Breast epithelium (tissue), 4 donors: ENCODE data around the gene NRROS. TPM values are rescaled to one million over a fixed set of nuclear protein-coding genes. Genes with fewer than 3 reads are reported as not detected.

Source experiments
- DNase-seq, 2 donors: peaks; one replicate each; pipeline ENCODE4 v3.0.0-alpha.2; 2019; ENCODE audit warnings: low spot score in 2 of 2
- H3K27ac ChIP-seq, 2 donors: fragments of 200-600 bp; sonication (generic) in 1 of 2; one replicate each; pipeline ENCODE4 v1.5.1; 2016 to 2019; ENCODE audit warnings: mild to moderate bottlenecking in 1 of 2
- H3K27me3 ChIP-seq, 2 donors: fragments of 200-600 bp; sonication (generic) in 1 of 2; one replicate each; pipeline versions ENCODE4 v1.5.1 to v1.6.0; 2017 to 2019; ENCODE audit warnings: control low read depth in 1 of 2, mild to moderate bottlenecking in 1 of 2
- H3K36me3 ChIP-seq: fragments of 200-600 bp; one replicate; pipeline ENCODE4 v1.5.1; 2019
- H3K4me1 ChIP-seq, 2 donors: fragments of 200-600 bp; sonication (generic); one replicate each; pipeline ENCODE4 v1.5.1; 2016 to 2019; ENCODE audit warnings: control low read depth in 1 of 2
- H3K4me3 ChIP-seq, 3 donors: fragments of 200-600 bp; sonication (generic); 1 replicate in 2 of 3; 2 replicates in 1 of 3; pipeline ENCODE4 v1.5.1; 2016 to 2019; ENCODE audit warnings: mild to moderate bottlenecking in 3 of 3, moderate library complexity in 2 of 3
- H3K9me3 ChIP-seq, 2 donors: fragments of 200-600 bp; sonication (generic) in 1 of 2; one replicate each; pipeline ENCODE4 v1.5.1; 2016 to 2019; ENCODE audit warnings: control low read depth in 1 of 2
- CTCF ChIP-seq, 3 donors: fragments of 450-650 bp; IDR thresholded peaks; one replicate each; pipeline ENCODE4 v1.5.1; 2016 to 2017; ENCODE audit warnings: antibody characterized with exemption in 3 of 3, mild to moderate bottlenecking in 3 of 3, moderate library complexity in 3 of 3
- POLR2A ChIP-seq: fragments of 450-650 bp; IDR thresholded peaks from one replicate; pipeline ENCODE4 v1.6.1; 2016; ENCODE audit warnings: antibody characterized with exemption, mild to moderate bottlenecking, moderate library complexity
- POLR2AphosphoS5 ChIP-seq, 3 donors: sonication (generic); formaldehyde crosslinking; IDR thresholded peaks; one replicate each; pipeline ENCODE4 v1.6.1; 2017; ENCODE audit warnings: antibody characterized with exemption in 3 of 3
- intact Hi-C: fragments of 100-400 bp; cut with DNase I; formaldehyde crosslinking; loops from one replicate; pipeline ENCODE4 v1.15.1; 2023; ENCODE audit warnings: low total_unique reads
- total RNA-seq, 3 donors: library from RNA; depleted of rRNA; stranded (reverse); fragments of >200 nt; gene quantifications; one replicate each; pipeline ENCODE4 v1.1.0, GENCODE V29; 2016

Gene NRROS
- total RNA-seq, 3 donors from 2014 or later = 3.2 to 13.9 (median 4.3) TPM

GRCh38 chr3:196688349-196688748 is 48.9 kb downstream of the NRROS start:
- Histone ChIP-seq H3K27me3 (no peaks in the 10 kb centered on the region), H3K36me3 (no peaks in the 10 kb centered on the region), H3K4me1 (no peaks in the 10 kb centered on the region), H3K9me3 (no peaks in the 10 kb centered on the region), H3K27ac (peak overlapping the region in 1 of 2 donors; percentile 20), H3K4me3 (no peak overlapping the region)
- TF ChIP-seq POLR2AphosphoS5 (IDR thresholded peaks at IDR 0.05) (peak in 1 of 3 donors; percentile 47), CTCF (IDR thresholded peaks at IDR 0.05) (no peak), POLR2A (no peak)
- intact Hi-C loops = no loop called here
- DNase-seq = peak in 1 of 2 donors; percentile 25

GRCh38 chr3:196689941-196690660 is 50.6 kb downstream of the NRROS start:
- Histone ChIP-seq H3K27ac (no peak overlapping the region), H3K9me3 (no peaks in the 10 kb centered on the region), H3K36me3 (no peaks in the 10 kb centered on the region), H3K4me1 (no peaks in the 10 kb centered on the region), H3K27me3 (no peaks in the 10 kb centered on the region), H3K4me3 (no peak overlapping the region)
- peak in 1 of 2 donors; percentile 41 for DNase-seq
- TF ChIP-seq POLR2AphosphoS5 (IDR thresholded peaks at IDR 0.05) (no peak), POLR2A (no peak), CTCF (IDR thresholded peaks at IDR 0.05) (no peak)
- intact Hi-C loops = no loop called here

GRCh38 chr3:196691386-196691785 is 51.9 kb downstream of the NRROS start:
- TF ChIP-seq CTCF (IDR thresholded peaks at IDR 0.05) (no peak), POLR2A (no peak), POLR2AphosphoS5 (IDR thresholded peaks at IDR 0.05) (no peak)
- Histone ChIP-seq H3K27me3 (no peaks in the 10 kb centered on the region), H3K4me1 (no peaks in the 10 kb centered on the region), H3K9me3 (no peaks in the 10 kb centered on the region), H3K27ac (no peak overlapping the region), H3K4me3 (no peak overlapping the region), H3K36me3 (no peaks in the 10 kb centered on the region)
- no peak for DNase-seq
- intact Hi-C loops = no loop called here

GRCh38 chr3:196694202-196694638 is 54.7 kb downstream of the NRROS start:
- H3K36me3 ChIP-seq = no peaks in the 10 kb centered on the region
- H3K9me3 ChIP-seq = no peaks in the 10 kb centered on the region
- no peak overlapping the region for H3K4me3 ChIP-seq
- no peaks in the 10 kb centered on the region for H3K27me3 ChIP-seq
- no peak overlapping the region for H3K27ac ChIP-seq
- intact Hi-C loops = no loop called here
- DNase-seq = no peak
- H3K4me1 ChIP-seq = no peaks in the 10 kb centered on the region
- no peak for TF ChIP-seq CTCF (IDR thresholded peaks at IDR 0.05)
- no peak for TF ChIP-seq POLR2A
- TF ChIP-seq POLR2AphosphoS5 (IDR thresholded peaks at IDR 0.05) = no peak

- Histone ChIP-seq H3K4me3 (no peak overlapping the region), H3K27me3 (no peaks in the 10 kb centered on the region), H3K9me3 (no peaks in the 10 kb centered on the region), H3K27ac (no peak overlapping the region), H3K4me1 (no peaks in the 10 kb centered on the region), H3K36me3 (no peaks in the 10 kb centered on the region)
- no peak for TF ChIP-seq POLR2A
- no peak for TF ChIP-seq POLR2AphosphoS5 (IDR thresholded peaks at IDR 0.05)
- TF ChIP-seq CTCF (IDR thresholded peaks at IDR 0.05) = no peak
- DNase-seq = no peak
- intact Hi-C loops = no loop called here
Measured at GRCh38 chr3:196694941-196695848, 55.7 kb downstream of the NRROS start.
